ENCODE measurements around the gene INAFM2.

The INAFM2 gene

GRCh38 chr15:40344631-40345120, 21.2 kb downstream of the INAFM2 start:
- DNase-seq (ENCODE audit: low spot score), result peak; percentile 75

- DNase-seq (ENCODE audit: low spot score), result no peak
These were observed 21.9 kb downstream of the INAFM2 start for GRCh38 chr15:40345225-40345866.

GRCh38 chr15:40345867-40346578, 22.5 kb downstream of the INAFM2 start:
- DNase-seq (ENCODE audit: low spot score), result no peak

GRCh38 chr15:40346579-40347558, 23.4 kb downstream of the INAFM2 start:
- no peak for DNase-seq (ENCODE audit: low spot score)

- DNase-seq (ENCODE audit: low spot score), result no peak
These were observed 24.3 kb downstream of the INAFM2 start for GRCh38 chr15:40347559-40348473.

- no peak for DNase-seq (ENCODE audit: low spot score)
These were observed 25.0 kb downstream of the INAFM2 start for GRCh38 chr15:40348474-40348870.

- DNase-seq (ENCODE audit: low spot score), result no peak
These were observed 25.7 kb downstream of the INAFM2 start for GRCh38 chr15:40349163-40349562.

GRCh38 chr15:40352281-40352901, 28.9 kb downstream of the INAFM2 start:
- no peak for DNase-seq (ENCODE audit: low spot score)

GRCh38 chr15:40353697-40354096, 30.2 kb downstream of the INAFM2 start:
- DNase-seq (ENCODE audit: low spot score), result no peak

- no peak for DNase-seq (ENCODE audit: low spot score)
These were observed 31.1 kb downstream of the INAFM2 start for GRCh38 chr15:40354408-40355171.

GRCh38 chr15:40355976-40356585, 32.6 kb downstream of the INAFM2 start:
- no peak for DNase-seq (ENCODE audit: low spot score)

GRCh38 chr15:40357246-40357645, 33.8 kb downstream of the INAFM2 start:
- no peak for DNase-seq (ENCODE audit: low spot score)

- DNase-seq (ENCODE audit: low spot score), result peak; percentile 89
These were observed 34.4 kb downstream of the INAFM2 start, which contains the start of gene DISP2 for GRCh38 chr15:40357723-40358470. Gene DISP2 (plus strand): TSS chr15:40358219. CDS start chr15:40358322, 103 bp downstream.

- DNase-seq (ENCODE audit: low spot score), result no peak
These were observed 35.2 kb downstream of the INAFM2 start for GRCh38 chr15:40358471-40359353.

- no peak for DNase-seq (ENCODE audit: low spot score)
These were observed 36.5 kb downstream of the INAFM2 start for GRCh38 chr15:40360015-40360414.

- no peak for DNase-seq (ENCODE audit: low spot score)
These were observed 38.1 kb downstream of the INAFM2 start for GRCh38 chr15:40361640-40362039.

GRCh38 chr15:40363611-40364010, 40.1 kb downstream of the INAFM2 start:
- DNase-seq (ENCODE audit: low spot score), result no peak

- DNase-seq (ENCODE audit: low spot score), result no peak
These were observed 40.8 kb downstream of the INAFM2 start for GRCh38 chr15:40364251-40364650.
